ENCODE measurements around the gene FGGY. TPM values are rescaled to one million over a fixed set of nuclear protein-coding genes. Genes with fewer than 3 reads are reported as not detected.
A peak's percentile ranks its signal among the peaks of the same experiment; 100 is the strongest.

FGGY gene
- total and polyA plus RNA-seq, 8 donors: 6.2 to 27.0 (median 16.0) TPM

- Histone ChIP-seq H3K9me3 (no peaks in the 10 kb centered on the region), H3K36me3 (no peaks in the 10 kb centered on the region), H3K4me3 (no peak overlapping the region), H3K27ac (no peak overlapping the region), H3K27me3 (no peaks in the 10 kb centered on the region), H3K4me1 (peaks cover 0 to 1% (median under 1%) of the 10 kb centered on the region in 3 donors)
- FAIRE-seq: no peak
- TF ChIP-seq CTCF (IDR thresholded peaks at IDR 0.05): no peak
- intact Hi-C loops (cut with DNase I): no loop called here
- DNase-seq: no peak
- WGBS, 2 donors: 86 to 92% methylated on average over 5 of the region's 5 CpGs
- no peak for ATAC-seq
These were observed 13.8 kb downstream of the FGGY start for GRCh38 chr1:59310549-59311250.

- Histone ChIP-seq H3K27ac (no peak overlapping the region), H3K27me3 (no peaks in the 10 kb centered on the region), H3K4me3 (no peak overlapping the region), H3K9me3 (no peaks in the 10 kb centered on the region), H3K36me3 (no peaks in the 10 kb centered on the region), H3K4me1 (peaks cover 0 to 7% (median 4%) of the 10 kb centered on the region in 3 donors)
- FAIRE-seq: no peak
- ATAC-seq: no peak
- WGBS, 2 donors: 95 to 96% methylated on average over 2 of the region's 2 CpGs
- intact Hi-C loops (cut with DNase I): no loop called here
- no peak for DNase-seq
- TF ChIP-seq CTCF (IDR thresholded peaks at IDR 0.05): no peak
These were observed 18.1 kb downstream of the FGGY start for GRCh38 chr1:59314776-59315528.

- no peak for FAIRE-seq
- no peak for DNase-seq
- Histone ChIP-seq H3K27me3 (no peaks in the 10 kb centered on the region), H3K36me3 (no peaks in the 10 kb centered on the region), H3K27ac (peak overlapping the region in 1 of 4 donors; percentile 10), H3K4me1 (peaks cover 0 to 7% (median 4%) of the 10 kb centered on the region in 3 donors), H3K9me3 (no peaks in the 10 kb centered on the region), H3K4me3 (no peak overlapping the region)
- intact Hi-C loops (cut with DNase I): no loop called here
- ATAC-seq: peak in 3 of 4 donors; percentile 11 to 41 (median 17)
- 79 to 87% methylated on average over 7 of the region's 7 CpGs for WGBS, 2 donors
- TF ChIP-seq CTCF (IDR thresholded peaks at IDR 0.05): no peak
These were observed 18.9 kb downstream of the FGGY start for GRCh38 chr1:59315529-59316463.

DNA sequence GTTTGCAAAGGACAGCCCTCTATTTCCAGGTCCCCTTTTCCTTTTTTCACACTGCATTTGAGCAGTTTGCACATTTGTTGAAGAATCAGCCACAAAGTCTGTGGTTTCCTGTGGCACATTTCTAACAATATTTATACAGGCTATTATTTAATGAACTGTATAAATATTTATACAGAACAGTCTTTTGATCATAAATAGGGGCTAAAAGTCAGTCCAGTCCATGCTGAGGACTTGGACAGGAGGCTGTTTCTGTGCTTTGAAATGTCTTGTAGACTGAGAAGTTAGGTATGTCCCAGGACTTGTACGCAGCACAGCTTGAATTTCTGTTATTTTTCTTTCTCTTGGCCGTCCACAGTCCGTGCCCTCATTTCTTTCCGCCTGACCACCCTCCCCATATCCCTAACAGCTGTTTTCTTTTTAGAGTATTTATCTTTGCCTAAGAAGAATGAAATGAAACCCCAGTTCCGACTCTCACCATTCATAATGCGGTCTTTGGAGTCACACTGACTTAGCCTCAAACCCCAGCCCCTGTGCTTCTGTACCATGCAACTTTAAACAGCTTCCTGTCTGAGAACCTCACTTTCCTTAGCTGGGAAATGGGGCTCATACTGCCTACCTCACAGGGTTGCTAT lies 19.7 kb downstream of the FGGY start:
- WGBS, 2 donors: 55 to 72% methylated on average over 6 of the region's 6 CpGs
- FAIRE-seq (no peak), ATAC-seq (peak in 3 of 4 donors; percentile 48 to 58 (median 57)), DNase-seq (no peak)
- intact Hi-C loops (cut with DNase I): no loop called here
- H3K27ac ChIP-seq: peak overlapping the region in 1 of 4 donors; percentile 10
- H3K4me1 ChIP-seq: peaks cover 0 to 7% (median 4%) of the 10 kb centered on the region in 3 donors
- no peaks in the 10 kb centered on the region for H3K27me3 ChIP-seq
- TF ChIP-seq CTCF (IDR thresholded peaks at IDR 0.05): no peak
- peak overlapping the region in 1 of 4 donors; percentile 13 for H3K4me3 ChIP-seq
- H3K9me3 ChIP-seq: no peaks in the 10 kb centered on the region
- no peaks in the 10 kb centered on the region for H3K36me3 ChIP-seq
